HEK293 (cell line): ENCODE data around the gene SYNCRIP.

ENCODE experiments used
- CTCF ChIA-PET: fragments of 350-600 bp; formaldehyde crosslinking; extraction: SDS; loops from one replicate; lab custom pipeline; 2021; ENCODE audit warnings: antibody characterized with exemption; lab: Yijun Ruan, JAX
- POLR2A ChIA-PET: fragments of 300-600 bp; formaldehyde crosslinking; extraction: SDS; loops from one replicate; lab custom pipeline; 2020; ENCODE audit warnings: antibody characterized with exemption, inconsistent platforms; lab: Yijun Ruan, JAX
- H3K27ac ChIP-seq: fragments of 200-500 bp; sonication (Bioruptor generic); 2 replicates; pipeline ENCODE4 v1.5.1; 2014; ENCODE audit warnings: low read depth, low read length, control low read depth, inconsistent platforms; ENCODE audit errors: extremely low read depth
- H3K36me3 ChIP-seq, 2 experiments: fragments of 200-500 bp in 1 of 2; sonication (Bioruptor generic) in 1 of 2; 1 replicate in 1 of 2; 2 replicates in 1 of 2; pipeline ENCODE4 v1.5.1; 2014 to 2017; ENCODE audit warnings: inconsistent platforms in 2 of 2, low read length in 2 of 2; ENCODE audit not compliant: control insufficient read depth in 2 of 2, insufficient read depth in 1 of 2
- H3K4me1 ChIP-seq: fragments of 200-500 bp; sonication (Bioruptor generic); 2 replicates; pipeline ENCODE4 v1.5.1; 2014; ENCODE audit warnings: mild to moderate bottlenecking, low read length, inconsistent platforms; ENCODE audit not compliant: control insufficient read depth, insufficient read depth
- H3K4me3 ChIP-seq: 2 replicates; pipeline ENCODE4 v1.5.1; 2011; ENCODE audit warnings: low read depth, mild to moderate bottlenecking, control low read depth, low read length, moderate library complexity
- H3K9me3 ChIP-seq: fragments of 200-500 bp; sonication (Bioruptor generic); 2 replicates; pipeline ENCODE4 v1.5.1; 2014; ENCODE audit warnings: low read depth, low read length, inconsistent platforms; ENCODE audit not compliant: control insufficient read depth, insufficient read depth
- FEZF1 ChIP-seq: fragments of 450-650 bp; formaldehyde crosslinking; IDR thresholded peaks from 2 replicates; pipeline ENCODE4 v1.5.1; 2016; ENCODE audit warnings: missing biosample characterization, missing genetic modification characterization
- GLI4 ChIP-seq: fragments of 450-650 bp; formaldehyde crosslinking; IDR thresholded peaks from 2 replicates; pipeline ENCODE4 v1.5.1; 2016; ENCODE audit warnings: missing biosample characterization, missing genetic modification characterization
- KLF8 ChIP-seq: fragments of 450-650 bp; formaldehyde crosslinking; IDR thresholded peaks from 2 replicates; pipeline ENCODE4 v1.5.1; 2016; ENCODE audit warnings: missing biosample characterization, missing genetic modification characterization
- SP7 ChIP-seq: fragments of 450-650 bp; formaldehyde crosslinking; IDR thresholded peaks from 2 replicates; pipeline ENCODE4 v1.5.1; 2016; ENCODE audit warnings: missing biosample characterization, missing genetic modification characterization
- ZBTB17 ChIP-seq: fragments of 450-650 bp; formaldehyde crosslinking; IDR thresholded peaks from 2 replicates; pipeline ENCODE4 v1.5.1; 2016; ENCODE audit warnings: missing biosample characterization, missing genetic modification characterization
- ZFHX2 ChIP-seq: fragments of 450-650 bp; formaldehyde crosslinking; conservative IDR thresholded peaks from 2 replicates; pipeline ENCODE4 v1.5.1; 2016; ENCODE audit warnings: missing biosample characterization, missing genetic modification characterization
- ZNF114 ChIP-seq: fragments of 450-650 bp; formaldehyde crosslinking; IDR thresholded peaks from 2 replicates; pipeline ENCODE4 v1.5.0; 2017; ENCODE audit warnings: missing biosample characterization, missing genetic modification characterization
- ZNF416 ChIP-seq: fragments of 450-650 bp; formaldehyde crosslinking; IDR thresholded peaks from 2 replicates; pipeline ENCODE4 v1.5.1; 2016; ENCODE audit warnings: missing biosample characterization, missing genetic modification characterization
- ZNF48 ChIP-seq: fragments of 450-650 bp; formaldehyde crosslinking; IDR thresholded peaks from 2 replicates; pipeline ENCODE4 v1.5.1; 2016; ENCODE audit warnings: missing biosample characterization, missing genetic modification characterization
- ZNF530 ChIP-seq: fragments of 450-650 bp; formaldehyde crosslinking; IDR thresholded peaks from 2 replicates; pipeline ENCODE4 v1.5.1; 2016; ENCODE audit warnings: low read depth, missing biosample characterization, missing genetic modification characterization
- ZNF610 ChIP-seq: fragments of 450-650 bp; formaldehyde crosslinking; IDR thresholded peaks from 2 replicates; pipeline ENCODE4 v1.5.1; 2016; ENCODE audit warnings: missing biosample characterization, missing genetic modification characterization, borderline replicate concordance
- ZNF664 ChIP-seq: fragments of 450-650 bp; formaldehyde crosslinking; IDR thresholded peaks from 2 replicates; pipeline ENCODE4 v1.5.1; 2016; ENCODE audit warnings: missing biosample characterization, missing genetic modification characterization
- ZNF776 ChIP-seq: fragments of 450-650 bp; formaldehyde crosslinking; IDR thresholded peaks from 2 replicates; pipeline ENCODE4 v1.5.0; 2017; ENCODE audit warnings: missing biosample characterization, missing genetic modification characterization, borderline replicate concordance
- ZNF830 ChIP-seq: fragments of 450-650 bp; IDR thresholded peaks from 2 replicates; pipeline ENCODE4 v1.5.0; 2018; ENCODE audit warnings: missing biosample characterization, missing genetic modification characterization, low read depth, mild to moderate bottlenecking, moderate library complexity
- TF ChIP-seq, protein P1 (sequence below): fragments of 450-650 bp; formaldehyde crosslinking; IDR thresholded peaks from 2 replicates; pipeline ENCODE4 v1.5.1; 2016; ENCODE audit warnings: missing biosample characterization, missing genetic modification characterization
- TF ChIP-seq, protein P2 (sequence below): fragments of 450-650 bp; formaldehyde crosslinking; IDR thresholded peaks from 2 replicates; pipeline ENCODE4 v1.5.1; 2016; ENCODE audit warnings: missing biosample characterization, missing genetic modification characterization
- TF ChIP-seq, protein P3 (sequence below): fragments of 450-650 bp; formaldehyde crosslinking; IDR thresholded peaks from 2 replicates; pipeline ENCODE4 v1.5.1; 2016; ENCODE audit warnings: missing biosample characterization, missing genetic modification characterization
- TF ChIP-seq, protein P4 (sequence below): fragments of 450-650 bp; formaldehyde crosslinking; IDR thresholded peaks from 2 replicates; pipeline ENCODE4 v1.5.1; 2016; ENCODE audit warnings: missing biosample characterization, missing genetic modification characterization
- TF ChIP-seq, protein P5 (sequence below): fragments of 450-650 bp; formaldehyde crosslinking; optimal IDR thresholded peaks from 2 replicates; pipeline ENCODE3; 2016; ENCODE audit warnings: missing biosample characterization, mild to moderate bottlenecking, missing genetic modification characterization
- TF ChIP-seq, protein P6 (sequence below): fragments of 450-650 bp; formaldehyde crosslinking; IDR thresholded peaks from 2 replicates; pipeline ENCODE4 v1.5.0; 2017; ENCODE audit warnings: missing biosample characterization, missing genetic modification characterization, borderline replicate concordance
- TF ChIP-seq, protein P7 (sequence below): fragments of 450-650 bp; formaldehyde crosslinking; IDR thresholded peaks from 2 replicates; pipeline ENCODE4 v1.5.1; 2017; ENCODE audit warnings: missing biosample characterization, missing genetic modification characterization

The SYNCRIP gene

DNA sequence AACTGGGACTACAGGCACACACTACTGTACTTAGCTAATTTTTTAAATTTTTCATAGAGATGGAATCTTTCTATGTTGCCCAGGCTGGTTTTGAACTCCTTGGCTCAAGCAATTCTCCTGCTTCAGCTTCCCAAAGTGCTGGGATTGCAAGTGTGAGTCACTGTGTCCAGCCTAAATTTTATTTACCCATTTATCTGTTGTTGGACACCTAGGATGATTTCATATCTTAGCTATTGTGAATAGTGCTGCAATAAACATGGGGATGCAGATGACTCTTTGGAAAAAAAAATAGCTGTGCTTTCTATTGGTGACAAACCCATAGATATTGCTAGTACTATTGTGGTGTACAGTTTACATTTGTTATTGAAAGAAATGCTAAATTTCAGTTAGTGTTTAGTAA lies 19.6 kb upstream of the SYNCRIP start (continued):
- TF ChIP-seq ZNF530 (no peak), SP7 (tag by site-specific recombination) (no peak)
- TF ChIP-seq, protein P1, sequence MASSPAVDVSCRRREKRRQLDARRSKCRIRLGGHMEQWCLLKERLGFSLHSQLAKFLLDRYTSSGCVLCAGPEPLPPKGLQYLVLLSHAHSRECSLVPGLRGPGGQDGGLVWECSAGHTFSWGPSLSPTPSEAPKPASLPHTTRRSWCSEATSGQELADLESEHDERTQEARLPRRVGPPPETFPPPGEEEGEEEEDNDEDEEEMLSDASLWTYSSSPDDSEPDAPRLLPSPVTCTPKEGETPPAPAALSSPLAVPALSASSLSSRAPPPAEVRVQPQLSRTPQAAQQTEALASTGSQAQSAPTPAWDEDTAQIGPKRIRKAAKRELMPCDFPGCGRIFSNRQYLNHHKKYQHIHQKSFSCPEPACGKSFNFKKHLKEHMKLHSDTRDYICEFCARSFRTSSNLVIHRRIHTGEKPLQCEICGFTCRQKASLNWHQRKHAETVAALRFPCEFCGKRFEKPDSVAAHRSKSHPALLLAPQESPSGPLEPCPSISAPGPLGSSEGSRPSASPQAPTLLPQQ (tag by site-specific recombination) = no peak

DNA sequence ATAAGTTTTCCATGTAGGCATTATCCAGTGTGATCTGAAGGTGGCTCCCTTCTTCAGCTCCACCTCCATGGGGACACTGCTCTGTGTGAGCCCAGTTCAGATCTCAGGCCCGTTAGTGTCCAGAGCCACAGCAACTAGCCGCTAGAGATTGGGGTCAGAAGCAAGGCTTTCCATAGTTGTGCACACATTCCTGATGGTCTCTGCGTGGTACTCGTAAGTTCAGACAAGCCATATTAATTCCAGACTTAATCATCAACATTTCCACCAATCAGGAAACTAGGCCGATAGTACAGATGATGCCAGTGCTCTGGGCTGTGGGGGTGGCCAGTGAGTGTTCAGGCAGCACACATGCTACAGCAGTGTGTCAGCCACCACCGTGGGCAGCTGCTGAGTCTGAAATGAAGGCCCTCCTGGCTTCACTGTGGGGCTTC lies 17.5 kb upstream of the SYNCRIP start:
- Histone ChIP-seq H3K36me3 (no peaks in the 10 kb centered on the region; a peak in 1 of 3 replicates), H3K4me3 (no peak overlapping the region), H3K4me1 (no peaks in the 10 kb centered on the region), H3K27ac (no peak overlapping the region), H3K9me3 (no peaks in the 10 kb centered on the region)
- POLR2A ChIA-PET = interaction anchor here (0.6 to 1.7 kb wide), 4 partner anchors 15 to 24 kb away, joined by 3 to 27 read pairs (median 12); partner anchors contain the start of gene SYNCRIP
- CTCF ChIA-PET = interaction anchor here (1.4 to 1.7 kb wide), 2 partner anchors 10 to 15 kb away, joined by 4 to 13 read pairs; no protein-coding TSS in a partner anchor
- TF ChIP-seq ZFHX2 (tag by site-specific recombination) (peak; percentile 54), ZNF114 (tag by site-specific recombination) (no peak), KLF8 (tag by site-specific recombination) (no peak), ZNF664 (tag by site-specific recombination) (no peak), FEZF1 (tag by site-specific recombination) (no peak), ZNF48 (tag by site-specific recombination) (no peak), GLI4 (tag by site-specific recombination) (no peak), ZNF776 (tag by site-specific recombination) (no peak), ZNF416 (tag by site-specific recombination) (no peak), ZNF830 (no peak), ZBTB17 (tag by site-specific recombination) (peak; percentile 66), ZNF610 (tag by site-specific recombination) (no peak)
- TF ChIP-seq, protein P2, sequence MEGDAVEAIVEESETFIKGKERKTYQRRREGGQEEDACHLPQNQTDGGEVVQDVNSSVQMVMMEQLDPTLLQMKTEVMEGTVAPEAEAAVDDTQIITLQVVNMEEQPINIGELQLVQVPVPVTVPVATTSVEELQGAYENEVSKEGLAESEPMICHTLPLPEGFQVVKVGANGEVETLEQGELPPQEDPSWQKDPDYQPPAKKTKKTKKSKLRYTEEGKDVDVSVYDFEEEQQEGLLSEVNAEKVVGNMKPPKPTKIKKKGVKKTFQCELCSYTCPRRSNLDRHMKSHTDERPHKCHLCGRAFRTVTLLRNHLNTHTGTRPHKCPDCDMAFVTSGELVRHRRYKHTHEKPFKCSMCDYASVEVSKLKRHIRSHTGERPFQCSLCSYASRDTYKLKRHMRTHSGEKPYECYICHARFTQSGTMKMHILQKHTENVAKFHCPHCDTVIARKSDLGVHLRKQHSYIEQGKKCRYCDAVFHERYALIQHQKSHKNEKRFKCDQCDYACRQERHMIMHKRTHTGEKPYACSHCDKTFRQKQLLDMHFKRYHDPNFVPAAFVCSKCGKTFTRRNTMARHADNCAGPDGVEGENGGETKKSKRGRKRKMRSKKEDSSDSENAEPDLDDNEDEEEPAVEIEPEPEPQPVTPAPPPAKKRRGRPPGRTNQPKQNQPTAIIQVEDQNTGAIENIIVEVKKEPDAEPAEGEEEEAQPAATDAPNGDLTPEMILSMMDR (tag by site-specific recombination) = peak; percentile 52; the same call in 1 of the 2 replicates
- TF ChIP-seq, protein P3, sequence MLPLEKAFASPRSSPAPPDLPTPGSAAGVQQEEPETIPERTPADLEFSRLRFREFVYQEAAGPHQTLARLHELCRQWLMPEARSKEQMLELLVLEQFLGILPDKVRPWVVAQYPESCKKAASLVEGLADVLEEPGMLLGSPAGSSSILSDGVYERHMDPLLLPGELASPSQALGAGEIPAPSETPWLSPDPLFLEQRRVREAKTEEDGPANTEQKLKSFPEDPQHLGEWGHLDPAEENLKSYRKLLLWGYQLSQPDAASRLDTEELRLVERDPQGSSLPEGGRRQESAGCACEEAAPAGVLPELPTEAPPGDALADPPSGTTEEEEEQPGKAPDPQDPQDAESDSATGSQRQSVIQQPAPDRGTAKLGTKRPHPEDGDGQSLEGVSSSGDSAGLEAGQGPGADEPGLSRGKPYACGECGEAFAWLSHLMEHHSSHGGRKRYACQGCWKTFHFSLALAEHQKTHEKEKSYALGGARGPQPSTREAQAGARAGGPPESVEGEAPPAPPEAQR (tag by site-specific recombination) = no peak
- TF ChIP-seq, protein P4, sequence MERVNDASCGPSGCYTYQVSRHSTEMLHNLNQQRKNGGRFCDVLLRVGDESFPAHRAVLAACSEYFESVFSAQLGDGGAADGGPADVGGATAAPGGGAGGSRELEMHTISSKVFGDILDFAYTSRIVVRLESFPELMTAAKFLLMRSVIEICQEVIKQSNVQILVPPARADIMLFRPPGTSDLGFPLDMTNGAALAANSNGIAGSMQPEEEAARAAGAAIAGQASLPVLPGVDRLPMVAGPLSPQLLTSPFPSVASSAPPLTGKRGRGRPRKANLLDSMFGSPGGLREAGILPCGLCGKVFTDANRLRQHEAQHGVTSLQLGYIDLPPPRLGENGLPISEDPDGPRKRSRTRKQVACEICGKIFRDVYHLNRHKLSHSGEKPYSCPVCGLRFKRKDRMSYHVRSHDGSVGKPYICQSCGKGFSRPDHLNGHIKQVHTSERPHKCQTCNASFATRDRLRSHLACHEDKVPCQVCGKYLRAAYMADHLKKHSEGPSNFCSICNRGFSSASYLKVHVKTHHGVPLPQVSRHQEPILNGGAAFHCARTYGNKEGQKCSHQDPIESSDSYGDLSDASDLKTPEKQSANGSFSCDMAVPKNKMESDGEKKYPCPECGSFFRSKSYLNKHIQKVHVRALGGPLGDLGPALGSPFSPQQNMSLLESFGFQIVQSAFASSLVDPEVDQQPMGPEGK (tag by site-specific recombination) = no peak
- TF ChIP-seq, protein P5, sequence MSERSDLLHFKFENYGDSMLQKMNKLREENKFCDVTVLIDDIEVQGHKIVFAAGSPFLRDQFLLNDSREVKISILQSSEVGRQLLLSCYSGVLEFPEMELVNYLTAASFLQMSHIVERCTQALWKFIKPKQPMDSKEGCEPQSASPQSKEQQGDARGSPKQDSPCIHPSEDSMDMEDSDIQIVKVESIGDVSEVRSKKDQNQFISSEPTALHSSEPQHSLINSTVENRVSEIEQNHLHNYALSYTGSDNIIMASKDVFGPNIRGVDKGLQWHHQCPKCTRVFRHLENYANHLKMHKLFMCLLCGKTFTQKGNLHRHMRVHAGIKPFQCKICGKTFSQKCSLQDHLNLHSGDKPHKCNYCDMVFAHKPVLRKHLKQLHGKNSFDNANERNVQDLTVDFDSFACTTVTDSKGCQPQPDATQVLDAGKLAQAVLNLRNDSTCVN (tag by site-specific recombination) = no peak
- TF ChIP-seq, protein P6, sequence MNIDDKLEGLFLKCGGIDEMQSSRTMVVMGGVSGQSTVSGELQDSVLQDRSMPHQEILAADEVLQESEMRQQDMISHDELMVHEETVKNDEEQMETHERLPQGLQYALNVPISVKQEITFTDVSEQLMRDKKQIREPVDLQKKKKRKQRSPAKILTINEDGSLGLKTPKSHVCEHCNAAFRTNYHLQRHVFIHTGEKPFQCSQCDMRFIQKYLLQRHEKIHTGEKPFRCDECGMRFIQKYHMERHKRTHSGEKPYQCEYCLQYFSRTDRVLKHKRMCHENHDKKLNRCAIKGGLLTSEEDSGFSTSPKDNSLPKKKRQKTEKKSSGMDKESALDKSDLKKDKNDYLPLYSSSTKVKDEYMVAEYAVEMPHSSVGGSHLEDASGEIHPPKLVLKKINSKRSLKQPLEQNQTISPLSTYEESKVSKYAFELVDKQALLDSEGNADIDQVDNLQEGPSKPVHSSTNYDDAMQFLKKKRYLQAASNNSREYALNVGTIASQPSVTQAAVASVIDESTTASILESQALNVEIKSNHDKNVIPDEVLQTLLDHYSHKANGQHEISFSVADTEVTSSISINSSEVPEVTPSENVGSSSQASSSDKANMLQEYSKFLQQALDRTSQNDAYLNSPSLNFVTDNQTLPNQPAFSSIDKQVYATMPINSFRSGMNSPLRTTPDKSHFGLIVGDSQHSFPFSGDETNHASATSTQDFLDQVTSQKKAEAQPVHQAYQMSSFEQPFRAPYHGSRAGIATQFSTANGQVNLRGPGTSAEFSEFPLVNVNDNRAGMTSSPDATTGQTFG (tag by site-specific recombination) = no peak
- TF ChIP-seq, protein P7, sequence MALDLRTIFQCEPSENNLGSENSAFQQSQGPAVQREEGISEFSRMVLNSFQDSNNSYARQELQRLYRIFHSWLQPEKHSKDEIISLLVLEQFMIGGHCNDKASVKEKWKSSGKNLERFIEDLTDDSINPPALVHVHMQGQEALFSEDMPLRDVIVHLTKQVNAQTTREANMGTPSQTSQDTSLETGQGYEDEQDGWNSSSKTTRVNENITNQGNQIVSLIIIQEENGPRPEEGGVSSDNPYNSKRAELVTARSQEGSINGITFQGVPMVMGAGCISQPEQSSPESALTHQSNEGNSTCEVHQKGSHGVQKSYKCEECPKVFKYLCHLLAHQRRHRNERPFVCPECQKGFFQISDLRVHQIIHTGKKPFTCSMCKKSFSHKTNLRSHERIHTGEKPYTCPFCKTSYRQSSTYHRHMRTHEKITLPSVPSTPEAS (tag by site-specific recombination) = no peak
